ENCODE data around the gene MICAL3. TPM values are rescaled to one million over a fixed set of nuclear protein-coding genes. Genes with fewer than 3 reads are reported as not detected.

Gene MICAL3
- total RNA-seq, 1 experiment from 2014 or later: 23.7 TPM

GRCh38 chr22:17915188-17915587 is 109.2 kb downstream of the MICAL3 start:
- DNase-seq (no peak), ATAC-seq (no peak)
- Histone ChIP-seq H3K27me3 (ENCODE audit: low read length) (no peaks in the 10 kb centered on the region), H3K4me2 (ENCODE audit: low read length) (no peak overlapping the region), H3K4me3 (ENCODE audit: low read length) (no peak overlapping the region), H3K27ac (ENCODE audit: low read length) (no peak overlapping the region), H4K20me1 (ENCODE audit: low read length) (peaks cover 23% of the 10 kb centered on the region; the same call in 1 of the 2 replicates), H3K9me3 (ENCODE audit: low read length) (no peaks in the 10 kb centered on the region), H3K4me1 (ENCODE audit: insufficient read depth, low read length) (peaks cover 37% of the 10 kb centered on the region), H3F3A (ENCODE audit: low read length, unreplicated experiment) (no peaks in the 10 kb centered on the region), H3K79me2 (ENCODE audit: low read length) (peaks cover 100% of the 10 kb centered on the region), H2AFZ (ENCODE audit: low read length) (no peak overlapping the region), H3K36me3 (ENCODE audit: low read depth, low read length) (no peaks in the 10 kb centered on the region), H3K9me2 (replicated peaks; ENCODE audit: low read length) (no peaks in the 10 kb centered on the region), H3K9ac (ENCODE audit: low read length) (no peak overlapping the region)
- ChIA-PET CTCF (no interaction called here), POLR2A (ENCODE audit: unreplicated experiment) (no interaction called here)
- no peak for TF ChIP-seq CTCF (conservative IDR thresholded peaks at IDR 0.05; ENCODE audit: low read depth, low read length)
- TF ChIP-seq EZH2phosphoT487 (IDR thresholded peaks at IDR 0.05; ENCODE audit: borderline replicate concordance, low read length): no peak
- TF ChIP-seq EZH2 (IDR thresholded peaks at IDR 0.05; ENCODE audit: low read length, unreplicated experiment): no peak
- intact Hi-C loops (cut with micrococcal nuclease): loop anchor here (10.0 kb wide), 1 partner anchor 70 kb away; no protein-coding TSS in a partner anchor
- no TSS peak for BruUV-seq (replicated peaks)

- H3F3A ChIP-seq (ENCODE audit: low read length, unreplicated experiment): no peaks in the 10 kb centered on the region
- no peak for ATAC-seq
- H3K79me2 ChIP-seq (ENCODE audit: low read length): peaks cover 100% of the 10 kb centered on the region
- CTCF ChIA-PET: no interaction called here
- no peak overlapping the region for H3K27ac ChIP-seq (ENCODE audit: low read length)
- peaks cover 33% of the 10 kb centered on the region for H3K4me1 ChIP-seq (ENCODE audit: insufficient read depth, low read length)
- no peak overlapping the region for H3K4me3 ChIP-seq (ENCODE audit: low read length)
- H3K9me3 ChIP-seq (ENCODE audit: low read length): no peaks in the 10 kb centered on the region
- intact Hi-C loops (cut with micrococcal nuclease): loop anchor here (10.0 kb wide), 1 partner anchor 70 kb away; no protein-coding TSS in a partner anchor
- no peak overlapping the region for H3K9ac ChIP-seq (ENCODE audit: low read length)
- H3K27me3 ChIP-seq (ENCODE audit: low read length): no peaks in the 10 kb centered on the region
- H3K9me2 ChIP-seq (replicated peaks; ENCODE audit: low read length): no peaks in the 10 kb centered on the region
- no peaks in the 10 kb centered on the region for H3K36me3 ChIP-seq (ENCODE audit: low read depth, low read length)
- no peak overlapping the region for H2AFZ ChIP-seq (ENCODE audit: low read length)
- BruUV-seq (replicated peaks): no TSS peak
- no peak for TF ChIP-seq EZH2 (IDR thresholded peaks at IDR 0.05; ENCODE audit: low read length, unreplicated experiment)
- no peak for TF ChIP-seq CTCF (conservative IDR thresholded peaks at IDR 0.05; ENCODE audit: low read depth, low read length)
- no peak for TF ChIP-seq EZH2phosphoT487 (IDR thresholded peaks at IDR 0.05; ENCODE audit: borderline replicate concordance, low read length)
- H3K4me2 ChIP-seq (ENCODE audit: low read length): no peak overlapping the region
- H4K20me1 ChIP-seq (ENCODE audit: low read length): peaks cover 24% of the 10 kb centered on the region; the same call in 1 of the 2 replicates
- POLR2A ChIA-PET (ENCODE audit: unreplicated experiment): no interaction called here
- no peak for DNase-seq
Measured at GRCh38 chr22:17914474-17914873, 109.9 kb downstream of the MICAL3 start.

GRCh38 chr22:17913801-17914347 is 110.5 kb downstream of the MICAL3 start:
- CTCF ChIA-PET: no interaction called here
- H3K9ac ChIP-seq (ENCODE audit: low read length): no peak overlapping the region
- POLR2A ChIA-PET (ENCODE audit: unreplicated experiment): no interaction called here
- no peaks in the 10 kb centered on the region for H3K27me3 ChIP-seq (ENCODE audit: low read length)
- no peaks in the 10 kb centered on the region for H3K9me2 ChIP-seq (replicated peaks; ENCODE audit: low read length)
- no peaks in the 10 kb centered on the region for H3K9me3 ChIP-seq (ENCODE audit: low read length)
- TF ChIP-seq CTCF (conservative IDR thresholded peaks at IDR 0.05; ENCODE audit: low read depth, low read length) (no peak), EZH2phosphoT487 (IDR thresholded peaks at IDR 0.05; ENCODE audit: borderline replicate concordance, low read length) (no peak), EZH2 (IDR thresholded peaks at IDR 0.05; ENCODE audit: low read length, unreplicated experiment) (no peak)
- H3K36me3 ChIP-seq (ENCODE audit: low read depth, low read length): no peaks in the 10 kb centered on the region
- no peak for ATAC-seq
- no peak overlapping the region for H3K27ac ChIP-seq (ENCODE audit: low read length)
- no peak overlapping the region for H2AFZ ChIP-seq (ENCODE audit: low read length)
- H4K20me1 ChIP-seq (ENCODE audit: low read length): peaks cover 20% of the 10 kb centered on the region; the same call in 1 of the 2 replicates
- no peak overlapping the region for H3K4me2 ChIP-seq (ENCODE audit: low read length)
- BruUV-seq (replicated peaks): no TSS peak
- H3K79me2 ChIP-seq (ENCODE audit: low read length): peaks cover 99% of the 10 kb centered on the region
- intact Hi-C loops (cut with micrococcal nuclease): loop anchor here (10.0 kb wide), 1 partner anchor 71 kb away; no protein-coding TSS in a partner anchor
- H3K4me1 ChIP-seq (ENCODE audit: insufficient read depth, low read length): peaks cover 28% of the 10 kb centered on the region
- no peaks in the 10 kb centered on the region for H3F3A ChIP-seq (ENCODE audit: low read length, unreplicated experiment)
- no peak overlapping the region for H3K4me3 ChIP-seq (ENCODE audit: low read length)
- DNase-seq: no peak
